Measurements from ENCODE around the gene CDH4.
"Not testable (repeated sequence)": the region's sequence is repeated elsewhere in the genome, so short reads cannot be mapped to it uniquely, and the experiment has no call there.

Gene CDH4

GRCh38 chr20:61979701-61980635 lies 727.9 kb downstream of the CDH4 start:
- no peak for DNase-seq

- no peak for DNase-seq
Measured at GRCh38 chr20:61980647-61981583, 728.9 kb downstream of the CDH4 start.

GRCh38 chr20:61981691-61982090 lies 729.6 kb downstream of the CDH4 start:
- not testable (repeated sequence) for DNase-seq

- DNase-seq = no peak
Measured at GRCh38 chr20:61982191-61982950, 730.3 kb downstream of the CDH4 start.

GRCh38 chr20:61982951-61983315 lies 730.9 kb downstream of the CDH4 start:
- DNase-seq = no peak

GRCh38 chr20:61983965-61984364 lies 731.9 kb downstream of the CDH4 start:
- no peak for DNase-seq

- not testable (repeated sequence) for DNase-seq
Measured at GRCh38 chr20:61984431-61984830, 732.4 kb downstream of the CDH4 start.

GRCh38 chr20:61985096-61985495 lies 733.0 kb downstream of the CDH4 start:
- DNase-seq = no peak

GRCh38 chr20:61986762-61987321 lies 734.8 kb downstream of the CDH4 start:
- DNase-seq = no peak

- DNase-seq = no peak
Measured at GRCh38 chr20:61988665-61989064, 736.6 kb downstream of the CDH4 start.

GRCh38 chr20:61989741-61990140 lies 737.7 kb downstream of the CDH4 start:
- DNase-seq = no peak
